ENCODE results near the gene SPECC1L.

DNA sequence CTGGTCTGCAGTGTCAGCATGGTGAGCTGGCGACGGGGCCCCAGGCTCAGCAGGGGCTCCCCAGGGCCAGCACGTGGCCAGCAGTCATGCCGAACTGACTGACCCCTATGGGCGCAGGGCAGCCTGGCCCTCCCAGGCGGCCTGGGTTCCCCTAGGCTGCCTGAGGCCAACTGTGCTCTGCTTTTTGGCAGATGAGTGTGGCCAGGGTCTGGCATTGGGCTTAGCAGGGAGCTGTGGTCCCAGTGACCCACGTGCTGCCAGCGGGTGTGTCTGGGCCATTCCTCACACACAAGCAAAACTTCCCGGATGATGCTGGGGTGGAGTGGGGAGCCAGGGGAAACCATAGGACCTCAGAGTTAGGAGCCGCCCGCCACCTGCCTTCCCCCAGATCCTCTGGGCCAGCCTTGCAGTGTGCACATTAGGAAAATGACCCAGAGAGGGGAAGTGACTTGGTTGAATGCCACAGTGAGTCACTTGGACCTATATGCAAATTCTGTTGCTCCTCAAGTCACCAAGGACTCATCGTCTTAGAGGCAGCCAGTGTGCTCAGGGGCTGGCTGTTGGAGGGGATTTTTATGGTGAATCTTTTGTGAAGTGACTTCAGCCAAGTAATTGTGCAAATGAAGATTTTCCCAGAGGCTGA lies 163.3 kb downstream of the SPECC1L start:
- no peak for TF ChIP-seq CTCF (IDR thresholded peaks at IDR 0.05)
- no peak for TF ChIP-seq POLR2A (IDR thresholded peaks at IDR 0.05)
- peak in 1 of 3 donors; percentile 38 for TF ChIP-seq POLR2AphosphoS5 (IDR thresholded peaks at IDR 0.05)
